ENCODE measurements around the gene RNF166. TPM values are rescaled to one million over a fixed set of nuclear protein-coding genes. Genes with fewer than 3 reads are reported as not detected.
A peak's percentile ranks its signal among the peaks of the same experiment; 100 is the strongest.

Gene RNF166
- total and polyA plus RNA-seq, 7 donors = 10.1 to 22.9 (median 14.1) TPM

- Histone ChIP-seq H3K27ac (peak overlapping the region; percentile 41), H3K27me3 (ENCODE audit: insufficient read depth in 3 of 3, low read length in 2 of 3) (no peaks in the 10 kb centered on the region), H3K4me3 (peak overlapping the region; percentile 72), H3K4me1 (peaks cover 11% of the 10 kb centered on the region), H3K36me3 (ENCODE audit: insufficient read depth in 1 of 2, low read depth in 1 of 2) (peaks cover 0 to 22% of the 10 kb centered on the region in 2 donors), H3K9me3 (no peaks in the 10 kb centered on the region)
- TF ChIP-seq CTCF (IDR thresholded peaks at IDR 0.05) = no peak
- WGBS, 3 donors = 30 to 40% (median 30%) methylated on average over 21 to 37 of the region's 37 CpGs
- ATAC-seq = peak; percentile 12 to 62 (median 38)
- intact Hi-C loops (cut with DNase I) = no loop called here
- DNase-seq = no peak
Observed at GRCh38 chr16:88649924-88650748, 56.1 kb downstream of the RNF166 start.

GRCh38 chr16:88649195-88649923 lies 56.8 kb downstream of the RNF166 start:
- no peak for DNase-seq
- H3K4me3 ChIP-seq = peak overlapping the region; percentile 72
- peaks cover 11% of the 10 kb centered on the region for H3K4me1 ChIP-seq

GRCh38 chr16:88647178-88648070 lies 58.8 kb downstream of the RNF166 start:
- WGBS, 3 donors = 85 to 90% (median 87%) methylated on average over 20 to 22 of the region's 22 CpGs
- no peak for ATAC-seq
- TF ChIP-seq CTCF (IDR thresholded peaks at IDR 0.05) = no peak
- H3K9me3 ChIP-seq = no peaks in the 10 kb centered on the region
- peaks cover 11% of the 10 kb centered on the region for H3K4me1 ChIP-seq
- no peaks in the 10 kb centered on the region for H3K27me3 ChIP-seq (ENCODE audit: insufficient read depth in 3 of 3, low read length in 2 of 3)
- H3K27ac ChIP-seq = no peak overlapping the region
- H3K4me3 ChIP-seq = no peak overlapping the region
- H3K36me3 ChIP-seq (ENCODE audit: insufficient read depth in 1 of 2, low read depth in 1 of 2) = no peaks in the 10 kb centered on the region
- no peak for DNase-seq
- intact Hi-C loops (cut with DNase I) = no loop called here

More at GRCh38 chr16:88649195-88649923, 56.8 kb downstream of the RNF166 start:
- Histone ChIP-seq H3K27ac (no peak overlapping the region), H3K27me3 (ENCODE audit: insufficient read depth in 3 of 3, low read length in 2 of 3) (no peaks in the 10 kb centered on the region), H3K36me3 (ENCODE audit: insufficient read depth in 1 of 2, low read depth in 1 of 2) (peaks cover 0 to 15% of the 10 kb centered on the region in 2 donors), H3K9me3 (no peaks in the 10 kb centered on the region)
- TF ChIP-seq CTCF (IDR thresholded peaks at IDR 0.05) = no peak
- ATAC-seq = no peak
- 76 to 88% (median 76%) methylated on average over 19 to 20 of the region's 20 CpGs for WGBS, 3 donors
- intact Hi-C loops (cut with DNase I) = no loop called here

Other genes starting within 250 kb of the RNF166 start
- 10 to 100 TPM; 24.8 to 30.5 (median 26.9) TPM for gene ZC3H18, start 136.0 kb downstream of the RNF166 start, total RNA-seq
- 10 to 100 TPM; 19.9 to 36.0 (median 32.0) TPM for gene ZC3H18, start 136.0 kb downstream of the RNF166 start, polyA plus RNA-seq
- gene IL17C, start 67.8 kb downstream of the RNF166 start, total RNA-seq = not detected
- gene IL17C, start 67.8 kb downstream of the RNF166 start, polyA plus RNA-seq = not detected
- 10 to 100 TPM; 17.1 to 20.2 (median 19.2) TPM for gene CYBA, start 55.4 kb downstream of the RNF166 start, total RNA-seq
- gene CYBA, start 55.4 kb downstream of the RNF166 start, polyA plus RNA-seq = 10 to 100 TPM in 2 of 3 donors, 1 to 10 TPM in 1; 9.1 to 28.0 (median 24.0) TPM
- 10 to 100 TPM; 11.7 to 26.8 (median 16.1) TPM for gene MVD, start 43.3 kb downstream of the RNF166 start, total RNA-seq
- 10 to 100 TPM; 13.7 to 19.2 (median 15.9) TPM for gene MVD, start 43.3 kb downstream of the RNF166 start, polyA plus RNA-seq
- gene SNAI3, start 19.9 kb downstream of the RNF166 start, total RNA-seq = 1 to 10 TPM; 1.5 to 8.5 (median 4.0) TPM
- gene SNAI3, start 19.9 kb downstream of the RNF166 start, polyA plus RNA-seq = 1 to 10 TPM; 1.2 to 5.3 (median 3.0) TPM
- 10 to 100 TPM; 12.4 to 24.1 (median 19.6) TPM for gene CTU2, start 95 bp upstream of the RNF166 start, total RNA-seq
- 10 to 100 TPM; 20.2 to 24.1 (median 21.9) TPM for gene CTU2, start 95 bp upstream of the RNF166 start, polyA plus RNA-seq
- gene PIEZO1, start 78.8 kb upstream of the RNF166 start, total RNA-seq = 10 to 100 TPM in 2 of 4 donors, 1 to 10 TPM in 2; 8.8 to 12.6 (median 10.9) TPM
- gene PIEZO1, start 78.8 kb upstream of the RNF166 start, polyA plus RNA-seq = 10 to 100 TPM in 2 of 3 donors, 1 to 10 TPM in 1; 7.2 to 26.8 (median 10.2) TPM
- under 1 TPM in 3 of 4 donors, not detected in 1; 0.17 to 0.59 (median 0.25) TPM for gene CDT1, start 97.4 kb upstream of the RNF166 start, total RNA-seq
- gene CDT1, start 97.4 kb upstream of the RNF166 start, polyA plus RNA-seq = under 1 TPM; 0.03 to 0.13 (median 0.04) TPM
- gene APRT, start 105.5 kb upstream of the RNF166 start, total RNA-seq = 10 to 100 TPM; 32.8 to 67.7 (median 55.0) TPM
- 100 to 1,000 TPM in 1 of 3 donors, 10 to 100 TPM in 2; 49.4 to 165 (median 66.9) TPM for gene APRT, start 105.5 kb upstream of the RNF166 start, polyA plus RNA-seq
- 10 to 100 TPM in 2 of 4 donors, 1 to 10 TPM in 2; 4.8 to 10.4 (median 9.7) TPM for gene GALNS, start 150.5 kb upstream of the RNF166 start, total RNA-seq
- 10 to 100 TPM in 2 of 3 donors, 1 to 10 TPM in 1; 9.0 to 15.4 (median 12.3) TPM for gene GALNS, start 150.5 kb upstream of the RNF166 start, polyA plus RNA-seq
- gene TRAPPC2L, start 150.7 kb upstream of the RNF166 start, total RNA-seq = 10 to 100 TPM; 38.6 to 42.6 (median 38.7) TPM
- gene TRAPPC2L, start 150.7 kb upstream of the RNF166 start, polyA plus RNA-seq = 10 to 100 TPM; 23.9 to 30.7 (median 28.5) TPM
- gene PABPN1L, start 160.3 kb upstream of the RNF166 start, total RNA-seq = not detected
- not detected for gene PABPN1L, start 160.3 kb upstream of the RNF166 start, polyA plus RNA-seq

Data from psoas muscle (tissue), 8 donors.